PFSK-1 (cell line): Measurements from ENCODE around the gene ARHGAP6.

ENCODE experiments used
- FOXP2 ChIP-seq: optimal IDR thresholded peaks from 2 replicates; pipeline ENCODE3; 2011; ENCODE audit warnings: borderline replicate concordance, control low read depth, inconsistent platforms; ENCODE audit not compliant: insufficient read depth; ENCODE audit errors: extremely low read length, extremely low read depth
- POLR2AphosphoS5 ChIP-seq: IDR thresholded peaks from 2 replicates; pipeline ENCODE4 v1.6.1; 2012; ENCODE audit warnings: low read depth, mild to moderate bottlenecking, control low read depth, low read length, moderate library complexity
- REST ChIP-seq, 2 experiments: IDR thresholded peaks; 2 replicates each; pipeline versions ENCODE4 v1.6.1 to v1.8.0; 2011 to 2012; ENCODE audit warnings: low read depth in 2 of 2, low read length in 2 of 2, control low read depth in 1 of 2, inconsistent platforms in 1 of 2, mild to moderate bottlenecking in 1 of 2, moderate library complexity in 1 of 2; ENCODE audit not compliant: insufficient read depth in 1 of 2
- SIN3A ChIP-seq: IDR thresholded peaks from 2 replicates; pipeline ENCODE4 v1.6.1; 2012; ENCODE audit warnings: mild to moderate bottlenecking, low read length, moderate library complexity, borderline replicate concordance; ENCODE audit not compliant: insufficient read depth
- TAF1 ChIP-seq: IDR thresholded peaks from 2 replicates; pipeline ENCODE4 v1.6.1; 2012; ENCODE audit warnings: low read length, control low read depth, borderline replicate concordance; ENCODE audit not compliant: insufficient read depth

- no peak for TF ChIP-seq POLR2AphosphoS5
- no peak for TF ChIP-seq REST (IDR thresholded peaks at IDR 0.05; ENCODE audit: insufficient read depth in 1 of 2, low read depth in 2 of 2, low read length in 2 of 2)
- no peak for TF ChIP-seq FOXP2
- TF ChIP-seq SIN3A = no peak
- TF ChIP-seq TAF1 = no peak
Observed at GRCh38 chrX:11376163-11376562, 289.6 kb downstream of the ARHGAP6 start.
